Keratinocyte (primary cell): Measurements from ENCODE around the gene ADGRB2. TPM values are rescaled to one million over a fixed set of nuclear protein-coding genes. Genes with fewer than 3 reads are reported as not detected.

ENCODE experiments used
- DNase-seq: peaks from one replicate; pipeline ENCODE4 v3.0.0-alpha.2; 2011; ENCODE audit warnings: low read depth, missing footprints, low spot score
- FAIRE-seq: peaks from 2 replicates; lab custom pipeline; 2011; peaks lifted over from hg19 to GRCh38; lab: Jason Lieb, UNC
- H2AFZ ChIP-seq: 2 replicates; pipeline ENCODE4 v1.6.0; 2012; ENCODE audit warnings: low read length, control low read depth, inconsistent platforms; ENCODE audit not compliant: control insufficient read depth
- H3K27ac ChIP-seq: 2 replicates; pipeline ENCODE4 v1.5.1; 2011; ENCODE audit warnings: low read length; ENCODE audit not compliant: control insufficient read depth, insufficient read depth
- H3K27me3 ChIP-seq: 3 replicates; pipeline ENCODE4 v1.6.0; 2011; ENCODE audit warnings: low read length; ENCODE audit not compliant: control insufficient read depth, insufficient read depth; ENCODE audit errors: extremely low read depth
- H3K36me3 ChIP-seq, 2 experiments: 2 replicates in 1 of 2; 3 replicates in 1 of 2; pipeline ENCODE4 v1.5.1; 2011; ENCODE audit warnings: low read length in 2 of 2, mild to moderate bottlenecking in 1 of 2; ENCODE audit not compliant: control insufficient read depth in 2 of 2, insufficient read depth in 2 of 2; ENCODE audit errors: extremely low read depth in 1 of 2
- H3K4me1 ChIP-seq: 3 replicates; pipeline ENCODE4 v1.5.1; 2011; ENCODE audit warnings: low read length; ENCODE audit not compliant: control insufficient read depth, insufficient read depth; ENCODE audit errors: extremely low read depth
- H3K4me2 ChIP-seq: 3 replicates; pipeline ENCODE4 v1.6.0; 2011; ENCODE audit warnings: low read depth, low read length; ENCODE audit not compliant: control insufficient read depth, insufficient read depth; ENCODE audit errors: extremely low read depth
- H3K4me3 ChIP-seq, 3 experiments: fragments of 200-600 bp in 1 of 3; sonication (generic) in 1 of 3; 2 replicates in 2 of 3; 3 replicates in 1 of 3; pipeline ENCODE4 v1.5.1; 2011 to 2016; ENCODE audit warnings: low read length in 3 of 3, mild to moderate bottlenecking in 3 of 3, control low read depth in 2 of 3, inconsistent platforms in 1 of 3, low read depth in 1 of 3, mixed read lengths in 1 of 3, mixed run types in 1 of 3, moderate library complexity in 1 of 3; ENCODE audit not compliant: control insufficient read depth in 2 of 3, insufficient read depth in 2 of 3; ENCODE audit errors: extremely low read depth in 1 of 3
- H3K79me2 ChIP-seq: 2 replicates; pipeline ENCODE4 v1.6.0; 2012; ENCODE audit warnings: low read length; ENCODE audit not compliant: control insufficient read depth, insufficient read depth
- H3K9ac ChIP-seq: 3 replicates; pipeline ENCODE4 v1.6.0; 2011; ENCODE audit warnings: low read length; ENCODE audit not compliant: control insufficient read depth, insufficient read depth; ENCODE audit errors: extremely low read depth
- H3K9me1 ChIP-seq: 3 replicates; pipeline ENCODE4 v1.6.0; 2011; ENCODE audit warnings: low read length; ENCODE audit not compliant: control insufficient read depth, insufficient read depth; ENCODE audit errors: extremely low read depth
- H3K9me3 ChIP-seq: 2 replicates; pipeline ENCODE4 v1.5.1; 2012; ENCODE audit warnings: low read depth, low read length; ENCODE audit not compliant: control insufficient read depth
- H4K20me1 ChIP-seq: 3 replicates; pipeline ENCODE4 v1.6.0; 2011; ENCODE audit warnings: low read length; ENCODE audit not compliant: control insufficient read depth, insufficient read depth; ENCODE audit errors: extremely low read depth
- EZH2 ChIP-seq: IDR thresholded peaks from one replicate; pipeline ENCODE4 v1.6.1; 2012; ENCODE audit warnings: inconsistent platforms, mild to moderate bottlenecking, low read length, moderate library complexity
- dilution Hi-C: fragments of 300-500 bp; cut with MboI; formaldehyde crosslinking; loops from one replicate; pipeline ENCODE4 v1.7.0; 2020; ENCODE audit warnings: low sequenced_read_pairs; ENCODE audit not compliant: extremely low pct_ligation_motif_present
- polyA plus RNA-seq, 5 experiments: library from polyadenylated mRNA; depleted of rRNA in 3 of 5; stranded (reverse) in 3 of 5; stranded (forward) in 1 of 5; unstranded in 1 of 5; fragments of >200 nt; gene quantifications; 1 replicate in 1 of 5; 2 replicates in 3 of 5; 3 replicates in 1 of 5; pipeline versions ENCODE4 v1.2.1 to v1.2.3, GENCODE V29; 2011 to 2012; ENCODE audit warnings: missing spikeins in 2 of 5, low read depth in 1 of 5, low replicate concordance in 1 of 5
- TF ChIP-seq, protein P1 (sequence below), 3 experiments: IDR thresholded peaks in 1 of 3; conservative IDR thresholded peaks in 1 of 3; optimal IDR thresholded peaks in 1 of 3; 2 replicates in 2 of 3; 3 replicates in 1 of 3; pipeline versions ENCODE3 to v1.5.1; 2011; ENCODE audit warnings: low read length in 3 of 3, mild to moderate bottlenecking in 3 of 3, moderate library complexity in 2 of 3, control low read depth in 1 of 3, inconsistent platforms in 1 of 3; ENCODE audit not compliant: insufficient read depth in 2 of 3; ENCODE audit errors: extremely low read depth in 1 of 3

Gene ADGRB2
- polyA plus RNA-seq, 1 donor (not counting 4 experiments of a cell fraction or from before 2014, with no cell fraction given), result 0.68 TPM

DNA sequence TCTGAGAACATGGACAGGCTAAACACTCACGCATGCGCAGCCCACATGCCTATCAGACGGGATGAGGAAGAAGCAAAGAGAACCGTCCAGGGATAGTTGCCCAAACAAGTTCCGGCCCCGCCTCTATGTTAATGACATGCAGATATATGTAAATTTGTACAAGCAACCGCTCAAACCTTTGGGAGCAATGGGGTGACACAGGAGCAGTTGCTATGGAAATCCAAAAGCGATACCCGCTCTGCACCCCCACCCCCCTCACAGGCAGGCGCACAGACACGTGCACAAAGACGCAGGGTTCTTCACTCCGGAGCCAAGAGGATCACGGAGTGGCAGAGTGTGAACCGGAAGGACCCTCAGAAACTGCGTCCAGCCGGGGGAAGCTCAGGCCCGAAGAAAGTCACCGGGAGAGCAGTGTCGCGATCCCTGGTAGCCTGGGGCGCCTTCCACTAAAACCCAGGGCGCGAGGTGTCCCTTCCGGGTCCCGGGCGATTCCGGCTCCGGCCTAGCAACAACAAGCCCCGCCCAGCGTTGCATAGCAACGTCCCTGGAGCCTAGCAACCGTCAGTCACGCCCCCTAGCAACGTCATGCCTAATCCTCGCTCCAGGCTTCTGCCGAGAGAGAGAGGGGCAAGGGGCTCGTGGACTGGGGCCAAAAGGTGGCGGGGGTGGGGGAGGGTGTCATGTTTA lies 24.1 kb upstream of the ADGRB2 start:
- FAIRE-seq (no peak), DNase-seq (peak; percentile 75)
- no peaks in the 10 kb centered on the region for H3K27me3 ChIP-seq
- TF ChIP-seq EZH2, result no peak
- TF ChIP-seq, protein P1, sequence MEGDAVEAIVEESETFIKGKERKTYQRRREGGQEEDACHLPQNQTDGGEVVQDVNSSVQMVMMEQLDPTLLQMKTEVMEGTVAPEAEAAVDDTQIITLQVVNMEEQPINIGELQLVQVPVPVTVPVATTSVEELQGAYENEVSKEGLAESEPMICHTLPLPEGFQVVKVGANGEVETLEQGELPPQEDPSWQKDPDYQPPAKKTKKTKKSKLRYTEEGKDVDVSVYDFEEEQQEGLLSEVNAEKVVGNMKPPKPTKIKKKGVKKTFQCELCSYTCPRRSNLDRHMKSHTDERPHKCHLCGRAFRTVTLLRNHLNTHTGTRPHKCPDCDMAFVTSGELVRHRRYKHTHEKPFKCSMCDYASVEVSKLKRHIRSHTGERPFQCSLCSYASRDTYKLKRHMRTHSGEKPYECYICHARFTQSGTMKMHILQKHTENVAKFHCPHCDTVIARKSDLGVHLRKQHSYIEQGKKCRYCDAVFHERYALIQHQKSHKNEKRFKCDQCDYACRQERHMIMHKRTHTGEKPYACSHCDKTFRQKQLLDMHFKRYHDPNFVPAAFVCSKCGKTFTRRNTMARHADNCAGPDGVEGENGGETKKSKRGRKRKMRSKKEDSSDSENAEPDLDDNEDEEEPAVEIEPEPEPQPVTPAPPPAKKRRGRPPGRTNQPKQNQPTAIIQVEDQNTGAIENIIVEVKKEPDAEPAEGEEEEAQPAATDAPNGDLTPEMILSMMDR (optimal IDR thresholded peaks at IDR 0.05 in 1 of 3, IDR thresholded peaks at IDR 0.05 in 1 of 3, conservative IDR thresholded peaks at IDR 0.05 in 1 of 3; ENCODE audit: extremely low read depth in 1 of 3, insufficient read depth in 2 of 3, low read length in 3 of 3), result no peak
- H3K4me3 ChIP-seq, result peak overlapping the region; percentile 47 to 84 (median 83)
- no peaks in the 10 kb centered on the region for H3K36me3 ChIP-seq
- peak overlapping the region; percentile 97 for H2AFZ ChIP-seq
- peak overlapping the region; percentile 99 for H3K4me2 ChIP-seq
- H3K9me3 ChIP-seq, result no peaks in the 10 kb centered on the region
- H3K4me1 ChIP-seq, result peaks cover 11% of the 10 kb centered on the region
- H3K79me2 ChIP-seq, result no peaks in the 10 kb centered on the region
- H3K9me1 ChIP-seq, result no peaks in the 10 kb centered on the region
- no peaks in the 10 kb centered on the region for H4K20me1 ChIP-seq
- H3K27ac ChIP-seq, result peak overlapping the region; percentile 93
- peak overlapping the region; percentile 90 for H3K9ac ChIP-seq
- dilution Hi-C loops, result no loop called here

DNA sequence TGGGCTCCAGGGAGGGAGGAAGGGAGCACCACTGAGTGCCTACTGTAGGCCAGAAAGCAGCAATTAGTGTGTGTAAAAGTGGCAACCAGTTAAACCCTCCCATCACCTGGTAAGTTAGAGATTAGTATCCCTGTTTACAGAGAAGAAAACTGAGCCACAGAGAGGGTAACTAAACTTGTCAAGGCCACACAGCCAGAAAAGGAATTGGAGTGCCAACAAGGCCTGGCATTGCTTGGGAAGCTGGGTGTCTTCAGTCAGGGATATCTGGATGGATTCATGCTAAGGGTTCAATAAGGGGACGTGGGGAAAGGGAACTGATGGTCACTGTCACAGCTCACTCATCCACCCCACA lies 23.6 kb upstream of the ADGRB2 start:
- H3K9me3 ChIP-seq, result no peaks in the 10 kb centered on the region
- H3K4me2 ChIP-seq, result peak overlapping the region; percentile 99
- H3K9ac ChIP-seq, result no peak overlapping the region
- dilution Hi-C loops, result no loop called here
- DNase-seq (no peak), FAIRE-seq (peak; percentile 83)
- H4K20me1 ChIP-seq, result no peaks in the 10 kb centered on the region
- no peaks in the 10 kb centered on the region for H3K27me3 ChIP-seq
- TF ChIP-seq EZH2, result no peak
- TF ChIP-seq, protein P1 (optimal IDR thresholded peaks at IDR 0.05 in 1 of 3, IDR thresholded peaks at IDR 0.05 in 1 of 3, conservative IDR thresholded peaks at IDR 0.05 in 1 of 3; ENCODE audit: extremely low read depth in 1 of 3, insufficient read depth in 2 of 3, low read length in 3 of 3), result no peak
- H3K36me3 ChIP-seq, result no peaks in the 10 kb centered on the region
- H3K79me2 ChIP-seq, result no peaks in the 10 kb centered on the region
- no peaks in the 10 kb centered on the region for H3K9me1 ChIP-seq
- H3K27ac ChIP-seq, result no peak overlapping the region
- peak overlapping the region in 1 of 3 experiments; percentile 84 for H3K4me3 ChIP-seq
- peaks cover 11% of the 10 kb centered on the region for H3K4me1 ChIP-seq
- H2AFZ ChIP-seq, result peak overlapping the region; percentile 45
